Measurements from ENCODE around the gene EXOC6B.
A peak's percentile ranks its signal among the peaks of the same experiment; 100 is the strongest.

The EXOC6B gene

GRCh38 chr2:72154386-72154975, 671.4 kb downstream of the EXOC6B start:
- no peak for TF ChIP-seq ZFX (IDR thresholded peaks at IDR 0.05; ENCODE audit: borderline replicate concordance)
- TF ChIP-seq CTCF (IDR thresholded peaks at IDR 0.05), result no peak

GRCh38 chr2:72153924-72154323, 671.9 kb downstream of the EXOC6B start:
- no peak overlapping the region for H3K27ac ChIP-seq
- TF ChIP-seq ZFX (IDR thresholded peaks at IDR 0.05; ENCODE audit: borderline replicate concordance) (no peak), CTCF (IDR thresholded peaks at IDR 0.05) (no peak)

More at GRCh38 chr2:72154386-72154975, 671.4 kb downstream of the EXOC6B start:
- H3K27ac ChIP-seq, result no peak overlapping the region

GRCh38 chr2:72153026-72153791, 672.6 kb downstream of the EXOC6B start:
- no peak overlapping the region for H3K27ac ChIP-seq
- no peak for TF ChIP-seq ZFX (IDR thresholded peaks at IDR 0.05; ENCODE audit: borderline replicate concordance)
- TF ChIP-seq CTCF (IDR thresholded peaks at IDR 0.05), result no peak

- TF ChIP-seq ZFX (IDR thresholded peaks at IDR 0.05; ENCODE audit: borderline replicate concordance) (no peak), CTCF (IDR thresholded peaks at IDR 0.05) (no peak)
- H3K27ac ChIP-seq, result no peak overlapping the region
Observed at GRCh38 chr2:72150861-72151356, 674.9 kb downstream of the EXOC6B start.

GRCh38 chr2:72150157-72150860, 675.5 kb downstream of the EXOC6B start:
- no peak overlapping the region for H3K27ac ChIP-seq
- TF ChIP-seq CTCF (IDR thresholded peaks at IDR 0.05) (peak; percentile 84), ZFX (IDR thresholded peaks at IDR 0.05; ENCODE audit: borderline replicate concordance) (no peak)

GRCh38 chr2:72149556-72150156, 676.2 kb downstream of the EXOC6B start:
- no peak overlapping the region for H3K27ac ChIP-seq
- TF ChIP-seq ZFX (IDR thresholded peaks at IDR 0.05; ENCODE audit: borderline replicate concordance) (no peak), CTCF (IDR thresholded peaks at IDR 0.05) (no peak)
